ENCODE measurements around the gene ABHD14A. TPM values are rescaled to one million over a fixed set of nuclear protein-coding genes. Genes with fewer than 3 reads are reported as not detected.

Gene ABHD14A
- total and polyA plus RNA-seq, 2 of the 13 experiments (the other 11 are each of a cell fraction or from before 2014, with no cell fraction given), result 29.5 to 46.9 TPM

DNA sequence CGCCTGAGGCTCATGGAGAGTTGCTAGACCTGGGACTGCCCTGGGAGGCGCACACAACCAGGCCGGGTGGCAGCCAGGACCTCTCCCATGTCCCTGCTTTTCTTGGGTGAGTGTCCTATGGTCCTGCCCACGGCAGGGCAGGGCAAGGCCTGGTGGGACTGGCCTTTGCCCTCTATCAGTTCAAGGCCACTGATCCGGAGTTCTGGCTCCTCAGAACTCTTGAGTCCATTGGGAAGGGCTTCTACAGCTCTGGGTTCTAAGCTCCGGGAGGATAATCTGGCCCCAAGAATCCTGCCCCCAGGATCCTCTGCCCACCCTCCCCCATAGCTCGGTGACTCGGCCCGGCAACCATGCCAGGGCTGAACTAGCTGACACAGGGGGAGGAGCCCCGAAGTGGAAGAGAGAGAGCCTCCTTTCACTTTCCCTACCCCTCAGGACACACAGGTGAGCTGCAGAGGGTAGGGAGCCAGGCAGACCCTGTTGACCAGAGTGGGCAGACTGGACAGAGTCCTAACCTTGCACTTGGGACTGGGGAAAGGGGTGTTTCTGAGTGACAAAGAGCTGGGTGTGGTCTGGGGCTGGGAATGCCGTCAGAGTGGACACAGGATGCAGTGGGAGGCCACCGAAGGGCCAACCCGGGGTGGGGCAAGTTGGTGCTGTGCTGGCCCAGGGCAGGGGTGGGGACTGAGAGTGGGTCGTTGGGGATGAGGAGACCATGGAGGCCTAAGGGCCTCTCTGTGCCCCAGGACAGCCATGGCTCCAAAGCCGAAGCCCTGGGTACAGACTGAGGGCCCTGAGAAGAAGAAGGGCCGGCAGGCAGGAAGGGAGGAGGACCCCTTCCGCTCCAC, 32.0 kb upstream of the ABHD14A start:
- Histone ChIP-seq H3K36me3 (replicated peaks in 1 of 2; ENCODE audit: control insufficient read depth in 1 of 2, insufficient read depth in 2 of 2, low read length in 2 of 2) (peaks cover 2 to 10% of the 10 kb centered on the region in 2 experiments; a peak in 3 of 5 replicates), H3K27ac (ENCODE audit: extremely low read length, insufficient read depth, low read length) (peak overlapping the region; percentile 93), H3K9ac (ENCODE audit: insufficient read depth, low read depth, low read length) (peak overlapping the region; percentile 93), H3K79me2 (ENCODE audit: insufficient read depth, low read length) (peaks cover 28% of the 10 kb centered on the region), H4K20me1 (ENCODE audit: insufficient read depth, low read length) (no peaks in the 10 kb centered on the region; the same call in 1 of the 2 replicates), H3K4me3 (replicated peaks in 1 of 3; ENCODE audit: insufficient read depth in 1 of 3, low read depth in 2 of 3, low read length in 3 of 3) (peak overlapping the region; percentile 66 to 88 (median 80)), H3K4me2 (ENCODE audit: low read depth, low read length) (peak overlapping the region; percentile 94), H2AFZ (ENCODE audit: low read length) (no peak overlapping the region), H3K4me1 (ENCODE audit: insufficient read depth, low read length) (peaks cover 33% of the 10 kb centered on the region), H3K27me3 (ENCODE audit: control insufficient read depth in 1 of 2, insufficient read depth in 2 of 2, low read length in 2 of 2) (no peaks in the 10 kb centered on the region; a peak in 1 of 5 replicates), H3K9me3 (ENCODE audit: low read length) (no peaks in the 10 kb centered on the region)
- TSS peak; percentile 84 for BruUV-seq (replicated peaks)
- CTCF ChIA-PET (ENCODE audit: low intra/inter-chr PET ratio, low total read pairs), result interaction anchor here (1.2 to 2.1 kb wide), 4 partner anchors 32 to 58 kb away, joined by 3 to 34 read pairs (median 14); partner anchors contain the start of genes ABHD14A, ABHD14B, ACY1 and RPL29
- WGBS (ENCODE audit: low lambda C conversion rate), result 0% methylated on average over 8 of the region's 17 CpGs
- peak; percentile 81 for FAIRE-seq
- intact Hi-C loops (cut with micrococcal nuclease; ENCODE audit: unreplicated experiment), result loop anchor here (1.0 to 2.0 kb wide), 3 partner anchors 31 to 52 kb away; partner anchors contain the start of genes ABHD14B, ACY1 and RPL29
- ATAC-seq, result peak; percentile 59
- in situ Hi-C loops (cut with HindIII; ENCODE audit: extremely low pct_ligation_motif_present, low pct_unique_long_range_greater_than_20kb), result no loop called here
- peak; percentile 67 for DNase-seq (ENCODE audit: low spot score)
- POLR2A ChIA-PET, result interaction anchor here (0.6 to 4.5 kb wide), 18 partner anchors 8 to 558 kb away, joined by 3 to 173 read pairs (median 8); partner anchors contain the start of genes ABHD14A, ABHD14B, ACY1 and DCAF1
- peak; percentile 65; the same call in 1 of the 2 replicates for TF ChIP-seq SAP130 (CRISPR knock-in tag; IDR thresholded peaks at IDR 0.05; ENCODE audit: low read depth)
- no peak for TF ChIP-seq NCOA1 (CRISPR knock-in tag; IDR thresholded peaks at IDR 0.05)
- TF ChIP-seq, protein P1, sequence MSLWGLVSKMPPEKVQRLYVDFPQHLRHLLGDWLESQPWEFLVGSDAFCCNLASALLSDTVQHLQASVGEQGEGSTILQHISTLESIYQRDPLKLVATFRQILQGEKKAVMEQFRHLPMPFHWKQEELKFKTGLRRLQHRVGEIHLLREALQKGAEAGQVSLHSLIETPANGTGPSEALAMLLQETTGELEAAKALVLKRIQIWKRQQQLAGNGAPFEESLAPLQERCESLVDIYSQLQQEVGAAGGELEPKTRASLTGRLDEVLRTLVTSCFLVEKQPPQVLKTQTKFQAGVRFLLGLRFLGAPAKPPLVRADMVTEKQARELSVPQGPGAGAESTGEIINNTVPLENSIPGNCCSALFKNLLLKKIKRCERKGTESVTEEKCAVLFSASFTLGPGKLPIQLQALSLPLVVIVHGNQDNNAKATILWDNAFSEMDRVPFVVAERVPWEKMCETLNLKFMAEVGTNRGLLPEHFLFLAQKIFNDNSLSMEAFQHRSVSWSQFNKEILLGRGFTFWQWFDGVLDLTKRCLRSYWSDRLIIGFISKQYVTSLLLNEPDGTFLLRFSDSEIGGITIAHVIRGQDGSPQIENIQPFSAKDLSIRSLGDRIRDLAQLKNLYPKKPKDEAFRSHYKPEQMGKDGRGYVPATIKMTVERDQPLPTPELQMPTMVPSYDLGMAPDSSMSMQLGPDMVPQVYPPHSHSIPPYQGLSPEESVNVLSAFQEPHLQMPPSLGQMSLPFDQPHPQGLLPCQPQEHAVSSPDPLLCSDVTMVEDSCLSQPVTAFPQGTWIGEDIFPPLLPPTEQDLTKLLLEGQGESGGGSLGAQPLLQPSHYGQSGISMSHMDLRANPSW (CRISPR knock-in tag; IDR thresholded peaks at IDR 0.05; ENCODE audit: borderline replicate concordance), result no peak
- no peak for TF ChIP-seq KMT2A (CRISPR knock-in tag; IDR thresholded peaks at IDR 0.05)
- no peak for TF ChIP-seq TSC22D2 (CRISPR knock-in tag; IDR thresholded peaks at IDR 0.05; ENCODE audit: borderline replicate concordance)
- TF ChIP-seq YEATS4 (CRISPR knock-in tag; IDR thresholded peaks at IDR 0.05; ENCODE audit: borderline replicate concordance), result 0 out of 2 replicates have a peak, but pooled peaks have one; percentile 5
- TF ChIP-seq ZNF589 (CRISPR knock-in tag; conservative IDR thresholded peaks at IDR 0.05), result no peak
- 0 out of 2 replicates have a peak, but pooled peaks have one; percentile 4 for TF ChIP-seq MEIS1 (CRISPR knock-in tag; IDR thresholded peaks at IDR 0.05; ENCODE audit: borderline replicate concordance)
- no peak for TF ChIP-seq ZFP36 (IDR thresholded peaks at IDR 0.05; ENCODE audit: borderline replicate concordance, low read depth, low read length, partially characterized antibody)
- no peak for TF ChIP-seq ASH2L (IDR thresholded peaks at IDR 0.05; ENCODE audit: insufficient read length, low read depth, low read length)
- TF ChIP-seq, protein P2, sequence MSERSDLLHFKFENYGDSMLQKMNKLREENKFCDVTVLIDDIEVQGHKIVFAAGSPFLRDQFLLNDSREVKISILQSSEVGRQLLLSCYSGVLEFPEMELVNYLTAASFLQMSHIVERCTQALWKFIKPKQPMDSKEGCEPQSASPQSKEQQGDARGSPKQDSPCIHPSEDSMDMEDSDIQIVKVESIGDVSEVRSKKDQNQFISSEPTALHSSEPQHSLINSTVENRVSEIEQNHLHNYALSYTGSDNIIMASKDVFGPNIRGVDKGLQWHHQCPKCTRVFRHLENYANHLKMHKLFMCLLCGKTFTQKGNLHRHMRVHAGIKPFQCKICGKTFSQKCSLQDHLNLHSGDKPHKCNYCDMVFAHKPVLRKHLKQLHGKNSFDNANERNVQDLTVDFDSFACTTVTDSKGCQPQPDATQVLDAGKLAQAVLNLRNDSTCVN (CRISPR knock-in tag; IDR thresholded peaks at IDR 0.05; ENCODE audit: borderline replicate concordance), result no peak
- no peak; the same call in 1 of the 2 replicates for TF ChIP-seq ZNF501 (CRISPR knock-in tag; IDR thresholded peaks at IDR 0.05)
- no peak for TF ChIP-seq ZNF570 (CRISPR knock-in tag; IDR thresholded peaks at IDR 0.05; ENCODE audit: borderline replicate concordance)
- TF ChIP-seq TCF12 (IDR thresholded peaks at IDR 0.05), result no peak
- peak; percentile 80; the same call in 1 of the 2 replicates for TF ChIP-seq TCF12 (CRISPR knock-in tag; IDR thresholded peaks at IDR 0.05)
- TF ChIP-seq ZNF34 (CRISPR knock-in tag; IDR thresholded peaks at IDR 0.05; ENCODE audit: borderline replicate concordance), result no peak
- no peak for TF ChIP-seq MTA3 (CRISPR knock-in tag; IDR thresholded peaks at IDR 0.05)

Measured in HepG2 (cell line).